Testis (tissue), 3 donors: Measurements from ENCODE around the gene CAPZA2. TPM values are rescaled to one million over a fixed set of nuclear protein-coding genes. Genes with fewer than 3 reads are reported as not detected.
A peak's percentile ranks its signal among the peaks of the same experiment; 100 is the strongest.

ENCODE experiments used
- DNase-seq: peaks from one replicate; pipeline ENCODE4 v3.0.0-alpha.2; 2019
- H3K27ac ChIP-seq, 2 donors: fragments of 200-600 bp; sonication (generic); one replicate each; pipeline ENCODE4 v1.5.1; 2019
- H3K27me3 ChIP-seq: fragments of 200-600 bp; sonication (generic); one replicate; pipeline ENCODE4 v1.5.1; 2019
- H3K36me3 ChIP-seq: fragments of 200-600 bp; sonication (generic); one replicate; pipeline ENCODE4 v1.5.1; 2017; ENCODE audit warnings: low read depth; ENCODE audit errors: missing control alignments
- H3K4me1 ChIP-seq: fragments of 200-600 bp; sonication (generic); one replicate; pipeline ENCODE4 v1.5.1; 2019
- H3K4me3 ChIP-seq, 2 donors: fragments of 200-600 bp; sonication (generic); one replicate each; pipeline ENCODE4 v1.5.1; 2017 to 2019
- H3K9me3 ChIP-seq: fragments of 200-600 bp; sonication (generic); one replicate; pipeline ENCODE4 v1.5.1; 2017
- CTCF ChIP-seq, 3 experiments: fragments of 450-650 bp in 2 of 3; fragments of 200-600 bp in 1 of 3; sonication (generic) in 1 of 3; IDR thresholded peaks; one replicate each; pipeline ENCODE4 v1.5.1; 2016 to 2019; ENCODE audit warnings: antibody characterized with exemption in 3 of 3, mild to moderate bottlenecking in 2 of 3, moderate library complexity in 1 of 3
- POLR2A ChIP-seq: fragments of 450-650 bp; IDR thresholded peaks from one replicate; pipeline ENCODE4 v1.6.1; 2017; ENCODE audit warnings: antibody characterized with exemption, mild to moderate bottlenecking, moderate library complexity
- WGBS, 2 donors: methylation state at CpG; one replicate each; pipeline ENCODE4 v1.1.5; 2018; 5-methylcytosine and 5-hydroxymethylcytosine counted together
- intact Hi-C: fragments of 100-400 bp; cut with DNase I; formaldehyde crosslinking; loops from one replicate; pipeline ENCODE4 v1.15.1; 2023; ENCODE audit warnings: low total_unique reads
- polyA plus RNA-seq: library from polyadenylated mRNA; stranded (reverse); fragments of 350-450 nt; fragmentation: Illumina TruSeq; extraction: RNeasy Lipid Tissue Mini Kit (QIAGEN cat#74804); gene quantifications from one replicate; pipeline ENCODE4 v1.2.3, GENCODE V29; 2014; ENCODE audit warnings: low read depth, low replicate concordance; ENCODE audit not compliant: insufficient read depth
- total RNA-seq, 2 donors: library from RNA; depleted of rRNA; stranded (reverse); fragments of >200 nt; gene quantifications; one replicate each; pipeline ENCODE4 v1.2.3, GENCODE V29; 2016

The CAPZA2 gene
- total and polyA plus RNA-seq, 3 donors from 2014 or later, result 57.9 to 69.4 (median 69.4) TPM

- intact Hi-C loops, result no loop called here
- 79 to 82% methylated on average over 2 of the region's 2 CpGs for WGBS, 2 donors
- TF ChIP-seq CTCF (IDR thresholded peaks at IDR 0.05) (no peak), POLR2A (no peak)
Observed at GRCh38 chr7:116857052-116857451, 5.3 kb upstream of the CAPZA2 start.

GRCh38 chr7:116859323-116859722 is 3.1 kb upstream of the CAPZA2 start:
- Histone ChIP-seq H3K9me3 (no peaks in the 10 kb centered on the region), H3K4me3 (no peak overlapping the region), H3K4me1 (peaks cover 4% of the 10 kb centered on the region), H3K36me3 (no peaks in the 10 kb centered on the region), H3K27ac (no peak overlapping the region), H3K27me3 (no peaks in the 10 kb centered on the region)
- DNase-seq, result no peak
- 92% methylated on average over 1 of the region's 1 CpG for WGBS, 2 donors
- TF ChIP-seq CTCF (IDR thresholded peaks at IDR 0.05), result no peak
- no peak for TF ChIP-seq POLR2A
- intact Hi-C loops, result no loop called here

More at GRCh38 chr7:116857052-116857451, 5.3 kb upstream of the CAPZA2 start:
- Histone ChIP-seq H3K36me3 (no peaks in the 10 kb centered on the region), H3K27ac (no peak overlapping the region), H3K4me3 (no peak overlapping the region), H3K9me3 (no peaks in the 10 kb centered on the region), H3K27me3 (no peaks in the 10 kb centered on the region), H3K4me1 (no peaks in the 10 kb centered on the region)
- no peak for DNase-seq

- 38 to 57% methylated on average over 4 of the region's 4 CpGs for WGBS, 2 donors
- no peaks in the 10 kb centered on the region for H3K36me3 ChIP-seq
- DNase-seq, result no peak
- H3K4me3 ChIP-seq, result peak overlapping the region in 1 of 2 donors; percentile 96
- peak overlapping the region in 1 of 2 donors; percentile 99 for H3K27ac ChIP-seq
- H3K4me1 ChIP-seq, result peaks cover 8% of the 10 kb centered on the region
- H3K27me3 ChIP-seq, result no peaks in the 10 kb centered on the region
- no peak for TF ChIP-seq CTCF (IDR thresholded peaks at IDR 0.05)
- no peak for TF ChIP-seq POLR2A
- H3K9me3 ChIP-seq, result no peaks in the 10 kb centered on the region
- intact Hi-C loops, result no loop called here
Observed at GRCh38 chr7:116861717-116862116, 670 bp upstream of the CAPZA2 start.

GRCh38 chr7:116862951-116863670 is 724 bp downstream of the CAPZA2 start:
- Histone ChIP-seq H3K4me1 (peaks cover 12% of the 10 kb centered on the region), H3K27ac (peak overlapping the region; percentile 97 to 99), H3K9me3 (no peaks in the 10 kb centered on the region), H3K4me3 (peak overlapping the region; percentile 96 to 98), H3K27me3 (no peaks in the 10 kb centered on the region), H3K36me3 (no peaks in the 10 kb centered on the region)
- DNase-seq, result peak; percentile 50
- intact Hi-C loops, result no loop called here
- TF ChIP-seq CTCF (IDR thresholded peaks at IDR 0.05) (no peak), POLR2A (no peak)
- WGBS, 2 donors, result 0 to 1% methylated on average over 31 to 32 of the region's 33 CpGs
